Skeletal muscle satellite cell (primary cell): Measurements from ENCODE around the gene GCM1.
"Not testable (repeated sequence)": the region's sequence is repeated elsewhere in the genome, so short reads cannot be mapped to it uniquely, and the experiment has no call there.

Experiments used
- H3K27me3 ChIP-seq: 2 replicates; pipeline ENCODE4 v1.7.0; 2013; ENCODE audit warnings: low read length; ENCODE audit not compliant: control insufficient read depth, insufficient read depth
- H3K36me3 ChIP-seq: 2 replicates; pipeline ENCODE4 v1.7.0; 2013; ENCODE audit warnings: mild to moderate bottlenecking, control low read depth, low read length; ENCODE audit not compliant: insufficient read depth
- H3K4me1 ChIP-seq: 2 replicates; pipeline ENCODE4 v1.7.0; 2013; ENCODE audit warnings: low read length; ENCODE audit not compliant: control insufficient read depth, insufficient read depth
- H3K4me2 ChIP-seq: 2 replicates; pipeline ENCODE4 v1.7.0; 2013; ENCODE audit warnings: mild to moderate bottlenecking, low read length
- H3K4me3 ChIP-seq: 2 replicates; pipeline ENCODE4 v1.7.0; 2013; ENCODE audit warnings: low read length
- H3K9ac ChIP-seq: 2 replicates; pipeline ENCODE4 v1.7.0; 2013; ENCODE audit warnings: mild to moderate bottlenecking, low read depth, low read length, moderate library complexity
- H3K9me3 ChIP-seq: replicated peaks from 2 replicates; pipeline ENCODE4 v1.7.0; 2013; ENCODE audit warnings: mild to moderate bottlenecking, control low read depth, low read length

GCM1 gene

GRCh38 chr6:53171605-53172467, 23.2 kb upstream of the GCM1 start:
- Histone ChIP-seq H3K4me2 (no peak overlapping the region), H3K9ac (no peak overlapping the region), H3K36me3 (no peaks in the 10 kb centered on the region), H3K4me3 (no peak overlapping the region), H3K27me3 (no peaks in the 10 kb centered on the region), H3K9me3 (no peaks in the 10 kb centered on the region), H3K4me1 (peaks cover 14% of the 10 kb centered on the region)

DNA sequence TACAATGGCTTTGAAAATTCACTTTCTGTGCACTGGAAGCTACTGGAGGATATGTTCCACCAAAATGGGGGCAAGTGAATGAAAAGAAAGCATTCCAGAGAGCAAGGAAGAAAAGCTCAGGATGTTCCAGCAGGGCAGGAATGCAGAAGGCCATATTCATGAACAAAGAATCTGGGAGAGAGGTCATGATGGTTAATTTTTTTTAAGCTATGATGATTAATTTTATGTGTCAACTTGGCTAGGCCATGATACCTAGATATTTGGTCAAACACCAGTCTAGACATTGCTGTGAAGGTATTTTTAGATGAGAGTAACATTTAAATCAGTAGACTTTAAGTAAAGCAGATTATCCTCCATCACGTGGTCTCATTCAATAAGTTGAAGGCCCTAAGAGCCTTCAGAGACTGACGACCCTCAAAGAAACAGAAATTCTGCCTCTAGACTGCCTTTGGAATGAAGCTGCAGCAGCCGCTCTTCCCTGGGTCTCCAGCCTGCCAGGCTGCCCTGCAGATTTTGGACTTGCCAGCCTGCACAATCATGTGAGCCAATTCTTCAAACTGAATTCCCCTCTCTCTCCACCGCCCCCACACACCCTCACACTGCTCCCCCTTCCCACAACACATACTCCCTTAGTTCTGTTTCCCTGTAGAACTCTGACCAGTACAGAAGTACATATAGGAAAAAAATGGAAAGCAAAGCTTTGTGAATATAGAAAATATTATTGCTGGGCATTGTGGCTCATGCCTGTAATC, 20.1 kb upstream of the GCM1 start:
- Histone ChIP-seq H3K4me1 (peaks cover 14% of the 10 kb centered on the region), H3K27me3 (no peaks in the 10 kb centered on the region), H3K9me3 (no peaks in the 10 kb centered on the region), H3K4me3 (no peak overlapping the region), H3K4me2 (peak overlapping the region; percentile 16), H3K9ac (no peak overlapping the region), H3K36me3 (no peaks in the 10 kb centered on the region)

DNA sequence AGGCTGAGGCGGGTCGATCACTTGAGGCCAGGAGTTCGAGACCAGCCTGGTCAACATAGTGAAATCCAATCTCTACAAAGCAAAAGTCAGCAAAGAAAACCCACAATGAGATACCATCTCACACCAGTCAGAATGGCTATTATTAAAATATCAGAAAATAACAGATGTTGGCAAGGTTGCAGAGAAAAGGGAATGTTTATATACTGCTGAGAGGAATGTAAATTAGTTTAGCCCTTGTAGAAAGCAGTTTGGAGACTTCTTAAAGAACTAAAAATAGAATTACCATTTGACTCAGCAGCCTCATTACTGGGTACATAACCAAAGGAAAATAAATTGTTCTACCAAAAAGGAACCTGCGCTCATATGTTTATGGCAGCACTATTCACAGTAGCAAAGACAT, 16.7 kb upstream of the GCM1 start:
- Histone ChIP-seq H3K4me3 (no peak overlapping the region), H3K4me2 (no peak overlapping the region), H3K4me1 (peaks cover 14% of the 10 kb centered on the region), H3K9me3 (no peaks in the 10 kb centered on the region), H3K27me3 (no peaks in the 10 kb centered on the region), H3K9ac (no peak overlapping the region), H3K36me3 (no peaks in the 10 kb centered on the region)

GRCh38 chr6:53162606-53163005, 14.0 kb upstream of the GCM1 start:
- H3K4me1 ChIP-seq, result no peaks in the 10 kb centered on the region

GRCh38 chr6:53161481-53162009, 12.9 kb upstream of the GCM1 start:
- H3K36me3 ChIP-seq, result no peaks in the 10 kb centered on the region
- H3K4me2 ChIP-seq, result no peak overlapping the region
- no peak overlapping the region for H3K9ac ChIP-seq
- no peaks in the 10 kb centered on the region for H3K4me1 ChIP-seq
- no peaks in the 10 kb centered on the region for H3K9me3 ChIP-seq
- H3K27me3 ChIP-seq, result no peaks in the 10 kb centered on the region
- H3K4me3 ChIP-seq, result no peak overlapping the region

More at GRCh38 chr6:53162606-53163005, 14.0 kb upstream of the GCM1 start:
- Histone ChIP-seq H3K9ac (no peak overlapping the region), H3K27me3 (no peaks in the 10 kb centered on the region), H3K36me3 (no peaks in the 10 kb centered on the region), H3K9me3 (no peaks in the 10 kb centered on the region), H3K4me3 (no peak overlapping the region), H3K4me2 (no peak overlapping the region)

DNA sequence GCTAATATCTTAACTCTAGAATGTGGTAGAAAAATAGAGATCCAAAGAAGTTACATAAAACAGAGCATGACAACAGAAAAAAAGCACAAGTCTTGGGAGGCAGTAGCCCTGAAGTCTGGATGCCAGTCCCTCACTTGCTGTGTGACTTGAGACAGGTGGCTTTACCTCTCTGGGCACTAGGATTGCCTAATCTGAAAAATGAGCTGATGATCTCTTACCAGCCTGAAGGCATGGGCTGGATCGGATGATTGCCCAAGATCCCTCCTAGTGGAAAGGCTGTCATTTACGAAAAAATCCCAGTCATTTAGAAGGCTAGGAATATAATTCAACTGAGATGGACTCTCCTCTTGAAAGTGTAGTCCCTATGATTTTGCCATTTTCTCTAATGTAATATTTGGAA, 10.9 kb upstream of the GCM1 start:
- H3K36me3 ChIP-seq, result no peaks in the 10 kb centered on the region
- no peaks in the 10 kb centered on the region for H3K27me3 ChIP-seq
- H3K4me3 ChIP-seq, result no peak overlapping the region
- H3K9me3 ChIP-seq, result no peaks in the 10 kb centered on the region
- H3K9ac ChIP-seq, result no peak overlapping the region
- H3K4me2 ChIP-seq, result no peak overlapping the region
- no peaks in the 10 kb centered on the region for H3K4me1 ChIP-seq

- not testable (repeated sequence) for H3K36me3 ChIP-seq, H3K4me2 ChIP-seq, H3K9me3 ChIP-seq, H3K4me3 ChIP-seq, H3K4me1 ChIP-seq, H3K9ac ChIP-seq, H3K27me3 ChIP-seq
Measured at GRCh38 chr6:53158076-53158475, 9.4 kb upstream of the GCM1 start.

DNA sequence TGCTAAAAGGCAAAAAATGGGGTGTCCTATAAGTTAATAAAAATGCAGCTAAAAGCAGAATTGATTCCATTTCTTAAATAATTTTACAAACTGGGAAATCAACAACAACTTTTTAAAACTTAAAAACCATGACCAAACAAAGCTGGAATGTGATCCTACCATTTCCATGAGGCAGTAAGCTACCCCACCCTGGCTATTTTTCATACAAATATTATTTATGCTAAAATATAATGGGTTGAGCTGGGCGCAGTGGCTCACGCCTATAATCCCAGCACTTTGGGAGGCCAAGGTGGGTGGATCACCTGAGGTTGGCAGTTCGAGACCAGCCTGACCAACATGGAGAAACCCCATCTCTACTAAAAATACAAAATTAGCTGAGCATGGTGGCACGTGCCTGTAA, 6.6 kb upstream of the GCM1 start:
- not testable (repeated sequence) for H3K9ac ChIP-seq, H3K36me3 ChIP-seq, H3K27me3 ChIP-seq, H3K4me1 ChIP-seq, H3K4me3 ChIP-seq, H3K4me2 ChIP-seq, H3K9me3 ChIP-seq

DNA sequence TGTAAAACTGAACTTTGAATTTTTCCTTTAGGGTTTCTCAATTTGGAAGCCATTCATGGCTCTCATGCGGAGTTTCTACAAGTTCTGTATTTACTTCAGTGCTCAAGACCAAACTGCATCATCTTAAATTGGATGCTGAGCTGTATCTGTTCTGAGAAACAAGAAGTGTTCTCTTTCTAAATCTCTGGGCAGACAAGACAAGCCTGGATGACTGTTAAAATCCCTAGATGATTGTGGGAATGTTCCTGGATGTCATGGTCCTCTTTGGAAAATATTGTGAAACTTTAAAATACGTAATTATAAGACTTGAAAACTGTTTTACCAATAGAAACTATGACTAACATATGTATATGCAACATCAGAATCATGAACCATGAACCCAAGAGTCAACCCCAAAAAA, 6.2 kb upstream of the GCM1 start:
- no peak overlapping the region for H3K4me3 ChIP-seq
- H3K4me2 ChIP-seq, result no peak overlapping the region
- H3K36me3 ChIP-seq, result no peaks in the 10 kb centered on the region
- peaks cover 4% of the 10 kb centered on the region for H3K27me3 ChIP-seq
- no peaks in the 10 kb centered on the region for H3K9me3 ChIP-seq
- no peak overlapping the region for H3K9ac ChIP-seq
- no peaks in the 10 kb centered on the region for H3K4me1 ChIP-seq

DNA sequence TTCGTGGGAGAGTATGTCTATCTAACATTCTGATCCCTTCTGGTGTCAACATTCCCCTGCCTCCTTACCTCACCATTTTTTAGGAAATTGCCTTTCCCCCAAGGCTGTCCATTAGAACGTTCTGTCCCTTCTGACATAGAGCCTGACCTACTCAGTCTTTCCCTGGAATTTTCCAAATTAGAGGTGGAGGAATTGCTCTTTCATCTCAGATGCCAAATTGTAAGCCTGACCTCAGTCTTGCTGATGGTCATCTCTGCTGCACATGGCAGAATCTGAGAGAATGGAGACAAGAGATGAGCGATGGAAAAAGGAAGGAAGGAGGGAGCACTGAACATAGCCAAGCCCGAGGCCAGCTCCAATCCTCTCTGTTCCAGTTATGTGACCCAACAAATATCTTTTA, 5.4 kb upstream of the GCM1 start:
- no peaks in the 10 kb centered on the region for H3K36me3 ChIP-seq
- H3K4me1 ChIP-seq, result no peaks in the 10 kb centered on the region
- no peak overlapping the region for H3K4me3 ChIP-seq
- H3K9me3 ChIP-seq, result no peaks in the 10 kb centered on the region
- H3K9ac ChIP-seq, result no peak overlapping the region
- H3K27me3 ChIP-seq, result peaks cover 4% of the 10 kb centered on the region
- H3K4me2 ChIP-seq, result no peak overlapping the region

GRCh38 chr6:53152576-53152975, 3.9 kb upstream of the GCM1 start:
- no peaks in the 10 kb centered on the region for H3K9me3 ChIP-seq

More at GRCh38 chr6:53152576-53152975, 3.9 kb upstream of the GCM1 start:
- H3K27me3 ChIP-seq, result peaks cover 9% of the 10 kb centered on the region
- H3K4me1 ChIP-seq, result no peaks in the 10 kb centered on the region
- no peak overlapping the region for H3K4me3 ChIP-seq
- H3K9ac ChIP-seq, result no peak overlapping the region
- no peaks in the 10 kb centered on the region for H3K36me3 ChIP-seq
- no peak overlapping the region for H3K4me2 ChIP-seq
